ENCODE data around the gene POTEE.
"Not testable (repeated sequence)": the region's sequence is repeated elsewhere in the genome, so short reads cannot be mapped to it uniquely, and the experiment has no call there.

GRCh38 chr2:131178721-131179418, 30.5 kb upstream of the POTEE start:
- not testable (repeated sequence) for TF ChIP-seq POLR2A (IDR thresholded peaks at IDR 0.05; ENCODE audit: low read length); GATA1 (IDR thresholded peaks at IDR 0.05; ENCODE audit: low read depth, low read length)
